GM18519 (cell line): ENCODE data around the gene TCEAL1.
"Not testable (repeated sequence)": the region's sequence is repeated elsewhere in the genome, so short reads cannot be mapped to it uniquely, and the experiment has no call there.

Experiments
- ATAC-seq: cut with Tn5 transposase; IDR thresholded peaks from one replicate; pipeline ENCODE4 v1.9.1; 2021; ENCODE audit warnings: mild to moderate bottlenecking, moderate library complexity; ENCODE audit not compliant: unreplicated experiment, low FRiP score

The TCEAL1 gene

DNA sequence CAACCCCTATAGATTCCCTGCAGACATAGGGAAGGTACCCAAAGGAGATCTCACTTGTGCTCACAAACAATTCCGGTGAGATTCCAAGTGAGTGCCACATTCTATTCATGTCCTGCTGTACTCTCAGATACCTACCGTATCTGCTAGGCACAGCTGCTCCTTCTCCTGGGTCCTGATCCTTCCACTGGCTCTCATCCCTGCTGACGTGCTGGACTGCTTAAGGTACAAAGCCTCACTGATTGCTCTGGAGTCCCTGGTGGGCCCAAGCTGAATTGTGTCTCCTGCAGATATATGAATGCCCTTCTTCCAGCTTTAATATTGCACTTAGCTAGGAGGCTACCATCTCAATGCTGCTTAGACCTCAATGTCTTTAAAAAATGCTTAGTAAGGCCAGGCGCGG is 2.4 kb downstream of the TCEAL1 start:
- no peak for ATAC-seq

DNA sequence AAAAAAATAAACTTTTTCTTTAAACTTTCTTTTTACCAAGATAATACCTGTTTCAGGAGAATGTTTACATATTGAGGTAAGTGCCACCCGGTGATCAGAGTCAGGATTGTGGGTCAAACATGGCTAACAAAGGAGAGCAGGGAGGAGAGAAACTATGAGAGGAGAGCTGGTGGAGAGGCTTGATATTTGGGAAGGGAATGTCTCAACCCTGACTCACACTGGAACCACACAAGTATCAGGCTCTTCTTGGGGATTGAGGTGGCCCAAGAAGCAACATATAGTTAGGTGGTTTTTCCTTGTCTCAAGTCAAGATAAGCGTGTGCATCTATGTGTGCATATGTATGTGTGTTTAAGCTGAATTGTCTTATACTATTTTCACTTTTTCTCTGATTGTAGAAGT is 6.7 kb downstream of the TCEAL1 start:
- no peak for ATAC-seq

DNA sequence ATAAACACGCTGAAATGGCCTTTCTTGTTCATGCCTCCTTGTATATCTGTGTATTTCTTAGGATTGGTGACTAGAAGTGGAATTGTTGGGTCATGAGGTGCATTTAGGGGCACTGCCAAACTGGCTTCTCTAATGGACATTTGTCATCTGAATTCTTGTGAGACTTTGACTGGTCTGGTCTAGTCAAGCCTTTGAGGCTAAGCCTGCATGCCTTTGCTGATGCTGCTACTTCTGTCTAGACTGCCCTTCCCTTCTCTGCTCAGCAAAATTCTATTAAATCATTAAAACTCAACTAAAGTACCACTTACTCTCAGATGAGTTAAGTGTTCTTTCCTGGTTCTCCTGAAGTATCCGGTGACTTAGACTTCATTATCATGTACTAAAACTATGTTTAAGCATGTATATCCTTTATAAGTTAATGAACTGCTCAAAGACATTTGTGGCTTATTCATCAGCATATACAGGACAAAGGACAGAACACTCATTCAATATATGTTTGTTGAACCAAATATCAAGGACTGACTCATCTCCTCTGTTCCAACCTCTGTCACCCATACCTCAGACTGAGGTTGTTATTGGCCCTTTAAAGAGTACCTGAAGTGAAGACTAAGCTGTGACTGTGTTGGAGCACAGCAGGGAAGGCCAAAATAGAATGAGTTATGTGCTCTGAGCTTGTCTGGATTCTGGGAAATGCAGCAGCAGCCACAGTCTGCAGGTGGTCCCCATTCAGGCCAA is 9.0 kb downstream of the TCEAL1 start:
- no peak for ATAC-seq

GRCh38 chrX:103638479-103639346 is 9.9 kb downstream of the TCEAL1 start:
- ATAC-seq: not testable (repeated sequence)

- no peak for ATAC-seq
Observed at GRCh38 chrX:103640401-103641155, 11.8 kb downstream of the TCEAL1 start.

GRCh38 chrX:103644125-103644524 is 15.3 kb downstream of the TCEAL1 start:
- ATAC-seq: no peak

- no peak for ATAC-seq
Observed at GRCh38 chrX:103647630-103648029, 18.9 kb downstream of the TCEAL1 start.

DNA sequence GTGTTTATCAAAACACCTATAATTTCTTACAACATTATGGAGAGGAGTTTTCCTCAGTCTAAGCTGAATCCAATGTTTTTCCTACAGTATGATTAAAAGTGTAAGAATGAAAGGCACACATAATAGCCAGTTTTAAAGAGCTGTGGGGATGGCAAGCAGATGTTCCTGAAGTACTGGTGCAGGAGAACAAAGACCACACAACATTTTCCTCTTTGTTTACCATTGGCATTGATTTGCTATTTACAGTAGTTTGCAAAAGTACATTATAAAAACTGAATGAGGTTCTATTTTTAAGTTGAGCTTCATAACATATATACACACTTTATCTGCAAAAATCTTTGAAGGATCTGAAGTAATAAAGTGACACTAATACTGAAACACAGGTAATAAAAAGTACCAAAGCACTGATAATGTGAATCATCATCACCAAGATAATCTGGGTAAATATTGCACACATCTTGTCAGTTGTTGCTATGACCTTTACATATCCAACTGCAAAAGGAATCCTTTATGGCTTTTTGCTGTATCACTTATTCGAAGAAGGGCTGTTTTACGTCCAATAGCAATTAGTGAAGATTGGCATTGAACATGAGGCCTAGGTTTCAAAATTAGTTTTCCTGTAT is 22.5 kb downstream of the TCEAL1 start:
- ATAC-seq: no peak

- ATAC-seq: not testable (repeated sequence)
Observed at GRCh38 chrX:103655230-103656000, 26.6 kb downstream of the TCEAL1 start.

DNA sequence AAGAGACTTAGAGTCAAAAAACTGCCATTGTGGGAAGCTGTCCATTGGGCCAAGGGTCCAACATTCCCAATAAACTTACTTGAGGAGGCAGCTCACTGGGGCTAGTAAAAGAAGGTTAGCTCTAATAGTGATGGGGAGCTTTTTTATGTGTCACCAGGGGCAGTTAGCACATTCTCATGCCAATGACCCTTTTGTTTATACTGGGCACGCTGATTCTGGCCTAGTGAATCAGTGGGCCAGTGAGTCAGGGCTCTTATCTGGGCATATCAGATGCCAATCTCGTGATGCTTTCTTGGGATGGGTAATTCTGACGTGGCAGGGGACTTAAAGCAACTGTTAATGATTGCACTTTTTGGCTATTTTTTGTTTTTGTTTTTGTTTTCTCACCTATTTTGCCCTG is 27.8 kb downstream of the TCEAL1 start:
- ATAC-seq: no peak

- not testable (repeated sequence) for ATAC-seq
Observed at GRCh38 chrX:103657066-103657465, 28.3 kb downstream of the TCEAL1 start.

- ATAC-seq: no peak
Observed at GRCh38 chrX:103658681-103659433, 30.1 kb downstream of the TCEAL1 start.

- not testable (repeated sequence) for ATAC-seq
Observed at GRCh38 chrX:103659460-103659859, 30.7 kb downstream of the TCEAL1 start.

- no peak for ATAC-seq
Observed at GRCh38 chrX:103663981-103664762, 35.4 kb downstream of the TCEAL1 start.

DNA sequence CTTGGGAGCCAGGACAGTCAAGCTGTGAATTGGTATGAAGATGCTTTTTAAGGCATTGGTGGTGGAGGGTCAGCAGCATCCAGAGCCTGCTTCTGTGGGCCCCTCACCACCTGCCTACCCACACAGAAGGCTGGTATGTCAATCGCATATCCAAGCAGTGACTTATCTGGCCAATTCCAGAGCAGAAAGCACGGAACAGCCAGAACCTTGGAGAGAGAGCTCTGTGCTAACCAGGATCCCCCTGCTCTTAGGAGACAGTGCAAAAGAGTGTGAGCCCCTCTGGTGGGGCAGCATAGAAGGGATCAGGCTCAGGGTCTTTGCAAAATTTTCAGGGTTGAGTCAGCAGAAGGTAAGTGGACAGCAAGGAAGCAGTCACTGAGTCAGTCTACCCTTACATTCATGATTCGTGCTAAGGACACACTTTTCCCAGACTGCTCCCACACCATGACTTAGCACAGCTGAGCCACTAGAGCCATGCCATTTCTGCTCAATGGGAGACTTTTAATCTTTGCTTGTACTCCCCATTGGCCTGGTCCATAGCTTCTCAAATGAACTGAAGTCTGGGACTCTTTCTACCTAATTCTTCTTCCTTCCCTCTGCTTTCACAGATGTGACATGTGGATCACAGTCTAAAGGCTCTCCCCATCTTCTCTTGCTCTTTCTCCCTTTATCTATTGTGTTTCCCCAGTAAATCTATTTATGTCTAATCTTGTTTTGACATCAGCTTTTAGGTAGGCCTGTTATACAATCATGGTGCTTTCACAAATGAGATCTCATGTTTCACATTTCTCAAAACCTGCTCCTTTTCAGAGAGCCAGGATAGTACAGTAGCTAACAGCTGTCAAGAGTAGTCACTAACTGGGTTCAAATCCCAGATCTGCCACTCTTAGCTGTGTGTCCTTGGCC is 37.7 kb downstream of the TCEAL1 start:
- no peak for ATAC-seq

- no peak for ATAC-seq
Observed at GRCh38 chrX:103669745-103670144, 41.0 kb downstream of the TCEAL1 start.
